HepG2 (cell line): ENCODE results near the gene PIP5K1A. TPM values are rescaled to one million over a fixed set of nuclear protein-coding genes. Genes with fewer than 3 reads are reported as not detected.
A peak's percentile ranks its signal among the peaks of the same experiment; 100 is the strongest.

ENCODE experiments used
- ATAC-seq: fragments of 200-7000 bp; cut with Tn5 transposase; 3 replicates; pipeline ENCODE4 v1.9.1; 2020; ENCODE audit warnings: mild to moderate bottlenecking, moderate library complexity
- BruUV-seq: library from RNA; stranded (reverse); fragments of 400-500 nt; replicated peaks from 2 replicates; lab custom pipeline; 2021; lab: Mats Ljungman, UMichigan
- CTCF ChIA-PET: fragments of 300-600 bp; formaldehyde crosslinking; extraction: SDS; loops from one replicate; lab custom pipeline; 2021; ENCODE audit warnings: low total read pairs, inconsistent platforms, low intra/inter-chr PET ratio; lab: Yijun Ruan, JAX
- POLR2A ChIA-PET: fragments of 350-600 bp; sonication (Branson Sonifier 250); formaldehyde crosslinking; loops from one replicate; lab custom pipeline; 2020; ENCODE audit warnings: antibody characterized with exemption, inconsistent platforms; lab: Yijun Ruan, JAX
- DNase-seq: peaks from one replicate; pipeline ENCODE4 v3.0.0-alpha.2; 2015; ENCODE audit warnings: low spot score
- FAIRE-seq: peaks from 3 replicates; lab custom pipeline; 2011; peaks lifted over from hg19 to GRCh38; lab: Jason Lieb, UNC
- H2AFZ ChIP-seq: one replicate; pipeline ENCODE4 v1.6.1; 2011; ENCODE audit warnings: low read length, inconsistent platforms
- H3K27ac ChIP-seq: fragments of 300-600 bp; 3 replicates; pipeline ENCODE4 v1.8.0; 2011; ENCODE audit warnings: mixed run types, mild to moderate bottlenecking, mixed read lengths, low read length, inconsistent platforms; ENCODE audit not compliant: insufficient read depth; ENCODE audit errors: extremely low read length
- H3K27me3 ChIP-seq, 2 experiments: fragments of 200-600 bp in 1 of 2; 2 replicates in 1 of 2; 3 replicates in 1 of 2; pipeline versions ENCODE4 v1.6.0 to v1.8.0; 2011; ENCODE audit warnings: low read length in 2 of 2, mild to moderate bottlenecking in 2 of 2, moderate library complexity in 2 of 2, inconsistent platforms in 1 of 2; ENCODE audit not compliant: insufficient read depth in 2 of 2, control insufficient read depth in 1 of 2
- H3K36me3 ChIP-seq, 2 experiments: fragments of 200-600 bp in 1 of 2; replicated peaks in 1 of 2; 2 replicates in 1 of 2; 3 replicates in 1 of 2; pipeline versions ENCODE4 v1.5.1 to v1.8.0; 2011; ENCODE audit warnings: low read length in 2 of 2, inconsistent platforms in 1 of 2; ENCODE audit not compliant: insufficient read depth in 2 of 2, control insufficient read depth in 1 of 2
- H3K4me1 ChIP-seq: 2 replicates; pipeline ENCODE4 v1.5.1; 2012; ENCODE audit warnings: low read length, inconsistent platforms; ENCODE audit not compliant: insufficient read depth
- H3K4me2 ChIP-seq: 2 replicates; pipeline ENCODE4 v1.6.0; 2011; ENCODE audit warnings: low read depth, low read length, inconsistent platforms
- H3K4me3 ChIP-seq, 3 experiments: fragments of 200-600 bp in 1 of 3; sonication (generic), shearing (Covaris generic) in 1 of 3; replicated peaks in 1 of 3; 2 replicates each; pipeline ENCODE4 v1.5.1; 2011 to 2016; ENCODE audit warnings: low read length in 3 of 3, inconsistent platforms in 2 of 3, low read depth in 2 of 3, mild to moderate bottlenecking in 2 of 3, control low read depth in 1 of 3, mixed read lengths in 1 of 3; ENCODE audit not compliant: insufficient read depth in 1 of 3
- H3K79me2 ChIP-seq: one replicate; pipeline ENCODE4 v1.6.1; 2011; ENCODE audit warnings: low read length, inconsistent platforms; ENCODE audit not compliant: insufficient read depth
- H3K9ac ChIP-seq: 2 replicates; pipeline ENCODE4 v1.6.0; 2011; ENCODE audit warnings: mild to moderate bottlenecking, low read depth, low read length, inconsistent platforms; ENCODE audit not compliant: insufficient read depth
- H3K9me3 ChIP-seq: 2 replicates; pipeline ENCODE4 v1.5.1; 2012; ENCODE audit warnings: mild to moderate bottlenecking, low read length
- H4K20me1 ChIP-seq: 2 replicates; pipeline ENCODE4 v1.6.0; 2011; ENCODE audit warnings: inconsistent platforms, mild to moderate bottlenecking, low read length, moderate library complexity; ENCODE audit not compliant: insufficient read depth
- CENPT ChIP-seq: sonication (generic); formaldehyde crosslinking; IDR thresholded peaks from 2 replicates; pipeline ENCODE4 v1.8.0; 2022; ENCODE audit warnings: low read depth, mild to moderate bottlenecking, moderate library complexity, missing genetic modification reagents
- FOXK2 ChIP-seq: fragments of 450-650 bp; IDR thresholded peaks from 2 replicates; pipeline ENCODE4 v1.6.1; 2016
- HNRNPUL1 ChIP-seq: fragments of 200-400 bp; formaldehyde crosslinking; IDR thresholded peaks from 2 replicates; pipeline ENCODE4 v1.6.1; 2017; ENCODE audit warnings: low read depth, mild to moderate bottlenecking, low read length, moderate library complexity
- ISL2 ChIP-seq: sonication (generic); formaldehyde crosslinking; IDR thresholded peaks from 2 replicates; pipeline ENCODE4 v1.5.0; 2020; ENCODE audit warnings: missing genetic modification reagents
- MTF2 ChIP-seq: sonication (generic); formaldehyde crosslinking; IDR thresholded peaks from 2 replicates; pipeline ENCODE4 v1.5.0; 2020; ENCODE audit warnings: missing genetic modification reagents, borderline replicate concordance
- PHF8 ChIP-seq: sonication (generic); formaldehyde crosslinking; IDR thresholded peaks from 2 replicates; pipeline ENCODE4 v1.5.0; 2020; ENCODE audit warnings: missing genetic modification reagents
- RBFOX2 ChIP-seq: fragments of 200-400 bp; formaldehyde crosslinking; IDR thresholded peaks from 2 replicates; pipeline ENCODE4 v1.6.1; 2017; ENCODE audit warnings: low read depth, mild to moderate bottlenecking, low read length
- SIN3A ChIP-seq: IDR thresholded peaks from 2 replicates; pipeline ENCODE4 v1.6.1; 2011; ENCODE audit warnings: low read depth, mild to moderate bottlenecking, control low read depth, low read length, borderline replicate concordance
- SMAD1 ChIP-seq: sonication (generic); formaldehyde crosslinking; IDR thresholded peaks from 2 replicates; pipeline ENCODE4 v1.4.0; 2020; ENCODE audit warnings: missing genetic modification reagents, low read depth, mild to moderate bottlenecking, borderline replicate concordance
- TEAD2 ChIP-seq: sonication (generic); formaldehyde crosslinking; IDR thresholded peaks from 2 replicates; pipeline ENCODE4 v1.9.0; 2021; ENCODE audit warnings: missing genetic modification reagents
- THAP11 ChIP-seq: IDR thresholded peaks from 2 replicates; pipeline ENCODE4 v1.6.1; 2016; ENCODE audit warnings: missing biosample characterization, missing genetic modification reagents
- TRIM24 ChIP-seq: sonication (generic); formaldehyde crosslinking; IDR thresholded peaks from 2 replicates; pipeline ENCODE4 v1.8.0; 2022; ENCODE audit warnings: mild to moderate bottlenecking, missing genetic modification reagents
- YEATS4 ChIP-seq: sonication (generic); formaldehyde crosslinking; IDR thresholded peaks from 2 replicates; pipeline ENCODE4 v1.4.0; 2020; ENCODE audit warnings: missing genetic modification reagents, borderline replicate concordance
- ZBTB8A ChIP-seq: sonication (generic); formaldehyde crosslinking; IDR thresholded peaks from 2 replicates; pipeline ENCODE4 v1.4.0; 2020; ENCODE audit warnings: mild to moderate bottlenecking, low read depth, missing genetic modification reagents, borderline replicate concordance
- ZFP36L1 ChIP-seq: sonication (generic); formaldehyde crosslinking; IDR thresholded peaks from 2 replicates; pipeline ENCODE4 v1.8.0; 2022; ENCODE audit warnings: mild to moderate bottlenecking, missing genetic modification reagents, moderate library complexity
- ZMYM4 ChIP-seq: sonication (generic); formaldehyde crosslinking; IDR thresholded peaks from 2 replicates; pipeline ENCODE4 v1.8.1; 2023; ENCODE audit warnings: mild to moderate bottlenecking, missing genetic modification reagents
- ZNF235 ChIP-seq: sonication (generic); formaldehyde crosslinking; IDR thresholded peaks from 2 replicates; pipeline ENCODE4 v1.8.1; 2023; ENCODE audit warnings: mild to moderate bottlenecking, missing genetic modification reagents, borderline replicate concordance
- ZNF556 ChIP-seq: sonication (generic); formaldehyde crosslinking; IDR thresholded peaks from 2 replicates; pipeline ENCODE4 v1.4.0; 2020; ENCODE audit warnings: mild to moderate bottlenecking, missing genetic modification reagents, borderline replicate concordance
- WGBS: methylation state at CpG from one replicate; pipeline ENCODE4 v1.1.6; 2017; ENCODE audit warnings: low lambda C conversion rate; 5-methylcytosine and 5-hydroxymethylcytosine counted together
- in situ Hi-C: cut with HindIII; loops from 2 replicates; pipeline ENCODE4 v1.10.0; 2017; ENCODE audit warnings: low pct_unique_long_range_greater_than_20kb; ENCODE audit not compliant: extremely low pct_ligation_motif_present
- intact Hi-C: fragments of 100-400 bp; cut with micrococcal nuclease; formaldehyde crosslinking; loops from one replicate; pipeline ENCODE4 v1.10.0; 2022; ENCODE audit not compliant: unreplicated experiment
- polyA plus RNA-seq, 8 experiments: library from polyadenylated mRNA; depleted of rRNA in 3 of 8; stranded (reverse) in 7 of 8; unstranded in 1 of 8; fragments of >200 nt; fragmentation: Illumina TruSeq in 4 of 8; extraction: Trizol in 4 of 8; gene quantifications; 2 replicates each; pipeline versions ENCODE4 v1.2.1 to v1.2.3, GENCODE V29; 2011 to 2016; ENCODE audit warnings: low read depth in 4 of 8, missing spikeins in 1 of 8, mixed read lengths in 1 of 8; ENCODE audit not compliant: insufficient read depth in 1 of 8
- total RNA-seq, 5 experiments: library from RNA; depleted of rRNA; stranded (reverse); fragments of >200 nt; fragmentation: Illumina TruSeq; extraction: Trizol; gene quantifications; 2 replicates each; pipeline ENCODE4 v1.2.3, GENCODE V29; 2016; ENCODE audit warnings: low read depth in 1 of 5
- TF ChIP-seq, protein P1 (sequence below): sonication (generic); formaldehyde crosslinking; IDR thresholded peaks from 2 replicates; pipeline ENCODE4 v1.4.0; 2020; ENCODE audit warnings: missing genetic modification reagents
- TF ChIP-seq, protein P2 (sequence below): IDR thresholded peaks from 2 replicates; pipeline ENCODE4 v1.6.1; 2012; ENCODE audit warnings: low read length, improper control_type of control experiment
- TF ChIP-seq, protein P3 (sequence below): IDR thresholded peaks from 2 replicates; pipeline ENCODE4 v1.6.1; 2012; ENCODE audit warnings: inconsistent platforms

The PIP5K1A gene
- total and polyA plus RNA-seq, 2 of the 13 experiments (the other 11 are each of a cell fraction or from before 2014, with no cell fraction given) = 45.3 to 65.1 TPM

DNA sequence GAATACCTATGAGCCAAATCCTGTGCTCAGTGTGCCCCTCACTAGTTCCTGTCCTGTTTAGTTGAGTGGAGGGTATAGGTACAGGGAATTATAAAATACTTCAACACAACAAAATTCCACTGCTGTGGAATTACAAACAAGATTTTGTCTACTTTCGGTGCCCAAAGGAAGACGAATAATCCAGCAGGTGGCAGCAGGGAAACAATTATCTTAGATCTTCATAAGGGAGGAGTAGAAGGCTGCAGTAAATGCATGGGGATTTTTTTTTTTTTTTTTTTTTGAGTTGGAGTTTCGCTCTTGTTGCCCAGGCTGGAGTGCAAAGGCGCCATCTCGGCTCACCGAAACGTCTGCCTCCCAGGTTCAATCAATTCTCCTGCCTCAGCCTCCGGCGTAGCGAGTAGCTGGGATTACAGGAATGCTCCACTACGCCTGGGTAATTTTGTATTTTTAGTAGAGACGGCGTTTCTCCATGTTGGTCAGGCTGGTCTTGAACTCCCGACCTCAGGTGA is 2.0 kb upstream of the PIP5K1A start:
- Histone ChIP-seq H4K20me1 (peaks cover 9% of the 10 kb centered on the region; the same call in 1 of the 2 replicates), H3K79me2 (peaks cover 25% of the 10 kb centered on the region), H3K9ac (peak overlapping the region; percentile 89), H2AFZ (peak overlapping the region; percentile 5), H3K4me3 (peak overlapping the region; percentile 50 to 68 (median 67)), H3K27me3 (no peaks in the 10 kb centered on the region; a peak in 1 of 5 replicates), H3K9me3 (no peaks in the 10 kb centered on the region), H3K4me2 (peak overlapping the region; percentile 59), H3K36me3 (no peaks in the 10 kb centered on the region; a peak in 1 of 5 replicates), H3K4me1 (peaks cover 32% of the 10 kb centered on the region), H3K27ac (peak overlapping the region; percentile 93)
- under 1% methylated on average over 14 of the region's 14 CpGs for WGBS
- ATAC-seq (peak; percentile 56), DNase-seq (peak; percentile 91), FAIRE-seq (peak; percentile 77)
- in situ Hi-C loops (no loop called here), intact Hi-C loops (loop anchor here (1.0 to 5.0 kb wide), 2 partner anchors 55 to 151 kb away; partner anchors contain the start of gene RFX5)
- ChIA-PET POLR2A (interaction anchor here (1.0 to 2.4 kb wide), 6 partner anchors 8 to 144 kb away, joined by 3 to 14 read pairs (median 4); partner anchors contain the start of genes LYSMD1, PSMD4 and SCNM1), CTCF (interaction anchor here (0.9 to 1.7 kb wide), 2 partner anchors 56 to 144 kb away, joined by 3 to 4 read pairs; no protein-coding TSS in a partner anchor)
- BruUV-seq = no TSS peak
- TF ChIP-seq, protein P1, sequence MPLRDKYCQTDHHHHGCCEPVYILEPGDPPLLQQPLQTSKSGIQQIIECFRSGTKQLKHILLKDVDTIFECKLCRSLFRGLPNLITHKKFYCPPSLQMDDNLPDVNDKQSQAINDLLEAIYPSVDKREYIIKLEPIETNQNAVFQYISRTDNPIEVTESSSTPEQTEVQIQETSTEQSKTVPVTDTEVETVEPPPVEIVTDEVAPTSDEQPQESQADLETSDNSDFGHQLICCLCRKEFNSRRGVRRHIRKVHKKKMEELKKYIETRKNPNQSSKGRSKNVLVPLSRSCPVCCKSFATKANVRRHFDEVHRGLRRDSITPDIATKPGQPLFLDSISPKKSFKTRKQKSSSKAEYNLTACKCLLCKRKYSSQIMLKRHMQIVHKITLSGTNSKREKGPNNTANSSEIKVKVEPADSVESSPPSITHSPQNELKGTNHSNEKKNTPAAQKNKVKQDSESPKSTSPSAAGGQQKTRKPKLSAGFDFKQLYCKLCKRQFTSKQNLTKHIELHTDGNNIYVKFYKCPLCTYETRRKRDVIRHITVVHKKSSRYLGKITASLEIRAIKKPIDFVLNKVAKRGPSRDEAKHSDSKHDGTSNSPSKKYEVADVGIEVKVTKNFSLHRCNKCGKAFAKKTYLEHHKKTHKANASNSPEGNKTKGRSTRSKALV (CRISPR knock-in tag) = no peak
- no peak for TF ChIP-seq SMAD1 (CRISPR knock-in tag)
- peak; percentile 4; the same call in 1 of the 2 replicates for TF ChIP-seq YEATS4
- TF ChIP-seq TEAD2 (CRISPR knock-in tag) = no peak
- no peak for TF ChIP-seq HNRNPUL1
- TF ChIP-seq ZMYM4 = no peak
- TF ChIP-seq TRIM24 (CRISPR knock-in tag) = no peak
- TF ChIP-seq CENPT (CRISPR knock-in tag) = no peak
- TF ChIP-seq, protein P2, sequence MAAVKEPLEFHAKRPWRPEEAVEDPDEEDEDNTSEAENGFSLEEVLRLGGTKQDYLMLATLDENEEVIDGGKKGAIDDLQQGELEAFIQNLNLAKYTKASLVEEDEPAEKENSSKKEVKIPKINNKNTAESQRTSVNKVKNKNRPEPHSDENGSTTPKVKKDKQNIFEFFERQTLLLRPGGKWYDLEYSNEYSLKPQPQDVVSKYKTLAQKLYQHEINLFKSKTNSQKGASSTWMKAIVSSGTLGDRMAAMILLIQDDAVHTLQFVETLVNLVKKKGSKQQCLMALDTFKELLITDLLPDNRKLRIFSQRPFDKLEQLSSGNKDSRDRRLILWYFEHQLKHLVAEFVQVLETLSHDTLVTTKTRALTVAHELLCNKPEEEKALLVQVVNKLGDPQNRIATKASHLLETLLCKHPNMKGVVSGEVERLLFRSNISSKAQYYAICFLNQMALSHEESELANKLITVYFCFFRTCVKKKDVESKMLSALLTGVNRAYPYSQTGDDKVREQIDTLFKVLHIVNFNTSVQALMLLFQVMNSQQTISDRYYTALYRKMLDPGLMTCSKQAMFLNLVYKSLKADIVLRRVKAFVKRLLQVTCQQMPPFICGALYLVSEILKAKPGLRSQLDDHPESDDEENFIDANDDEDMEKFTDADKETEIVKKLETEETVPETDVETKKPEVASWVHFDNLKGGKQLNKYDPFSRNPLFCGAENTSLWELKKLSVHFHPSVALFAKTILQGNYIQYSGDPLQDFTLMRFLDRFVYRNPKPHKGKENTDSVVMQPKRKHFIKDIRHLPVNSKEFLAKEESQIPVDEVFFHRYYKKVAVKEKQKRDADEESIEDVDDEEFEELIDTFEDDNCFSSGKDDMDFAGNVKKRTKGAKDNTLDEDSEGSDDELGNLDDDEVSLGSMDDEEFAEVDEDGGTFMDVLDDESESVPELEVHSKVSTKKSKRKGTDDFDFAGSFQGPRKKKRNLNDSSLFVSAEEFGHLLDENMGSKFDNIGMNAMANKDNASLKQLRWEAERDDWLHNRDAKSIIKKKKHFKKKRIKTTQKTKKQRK = no peak
- no peak for TF ChIP-seq ZBTB8A
- 0 out of 2 replicates have a peak, but pooled peaks have one; percentile 2 for TF ChIP-seq PHF8
- peak; percentile 28; the same call in 1 of the 2 replicates for TF ChIP-seq THAP11 (CRISPR knock-in tag)
- no peak for TF ChIP-seq ISL2 (CRISPR knock-in tag)
- 0 out of 2 replicates have a peak, but pooled peaks have one; percentile 28 for TF ChIP-seq SIN3A
- no peak for TF ChIP-seq ZFP36L1 (CRISPR knock-in tag)
- TF ChIP-seq, protein P3, sequence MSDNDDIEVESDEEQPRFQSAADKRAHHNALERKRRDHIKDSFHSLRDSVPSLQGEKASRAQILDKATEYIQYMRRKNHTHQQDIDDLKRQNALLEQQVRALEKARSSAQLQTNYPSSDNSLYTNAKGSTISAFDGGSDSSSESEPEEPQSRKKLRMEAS = no peak
- TF ChIP-seq ZNF235 = no peak
- no peak for TF ChIP-seq RBFOX2
- no peak for TF ChIP-seq FOXK2
- TF ChIP-seq MTF2 (CRISPR knock-in tag) = no peak
- no peak for TF ChIP-seq ZNF556 (CRISPR knock-in tag)
